ENCODE measurements around the gene APLN.

Gene APLN

GRCh38 chrX:129661369-129661768, 6.6 kb upstream of the APLN start:
- no peak for DNase-seq (ENCODE audit: low read depth in 2 of 2)

GRCh38 chrX:129659861-129660260, 5.1 kb upstream of the APLN start:
- DNase-seq (ENCODE audit: low read depth in 2 of 2) = no peak

GRCh38 chrX:129659141-129659540, 4.4 kb upstream of the APLN start:
- no peak for DNase-seq (ENCODE audit: low read depth in 2 of 2)

- no peak for DNase-seq (ENCODE audit: low read depth in 2 of 2)
Observed at GRCh38 chrX:129658429-129658828, 3.7 kb upstream of the APLN start.

- DNase-seq (ENCODE audit: low read depth in 2 of 2) = no peak
Observed at GRCh38 chrX:129655547-129656249, 942 bp upstream of the APLN start.

GRCh38 chrX:129653971-129654651, 645 bp downstream of the APLN start:
- DNase-seq (ENCODE audit: low read depth in 2 of 2) = no peak

- DNase-seq (ENCODE audit: low read depth in 2 of 2) = no peak
Observed at GRCh38 chrX:129653181-129653970, 1.4 kb downstream of the APLN start.

GRCh38 chrX:129652565-129653169, 2.1 kb downstream of the APLN start:
- DNase-seq (ENCODE audit: low read depth in 2 of 2) = no peak

GRCh38 chrX:129651756-129652564, 2.8 kb downstream of the APLN start:
- DNase-seq (ENCODE audit: low read depth in 2 of 2) = no peak

GRCh38 chrX:129650821-129651510, 3.8 kb downstream of the APLN start:
- DNase-seq (ENCODE audit: low read depth in 2 of 2) = no peak

GRCh38 chrX:129650183-129650689, 4.5 kb downstream of the APLN start:
- DNase-seq (ENCODE audit: low read depth in 2 of 2) = no peak

- DNase-seq (ENCODE audit: low read depth in 2 of 2) = no peak
Observed at GRCh38 chrX:129649268-129650182, 5.2 kb downstream of the APLN start.

GRCh38 chrX:129648514-129649267, 6.1 kb downstream of the APLN start:
- DNase-seq (ENCODE audit: low read depth in 2 of 2) = no peak

GRCh38 chrX:129647418-129648410, 7.0 kb downstream of the APLN start:
- no peak for DNase-seq (ENCODE audit: low read depth in 2 of 2)

GRCh38 chrX:129646566-129647417, 8.0 kb downstream of the APLN start:
- no peak for DNase-seq (ENCODE audit: low read depth in 2 of 2)

GRCh38 chrX:129642641-129643040, 12.1 kb downstream of the APLN start:
- no peak for DNase-seq (ENCODE audit: low read depth in 2 of 2)

- DNase-seq (ENCODE audit: low read depth in 2 of 2) = no peak
Observed at GRCh38 chrX:129641941-129642340, 12.8 kb downstream of the APLN start.
